ENCODE measurements around the gene MIEF1. TPM values are rescaled to one million over a fixed set of nuclear protein-coding genes. Genes with fewer than 3 reads are reported as not detected.

The MIEF1 gene
- total and polyA plus RNA-seq, 2 of the 8 experiments (the other 6 are each of a cell fraction or from before 2014, with no cell fraction given), result 16.8 to 32.7 TPM

DNA sequence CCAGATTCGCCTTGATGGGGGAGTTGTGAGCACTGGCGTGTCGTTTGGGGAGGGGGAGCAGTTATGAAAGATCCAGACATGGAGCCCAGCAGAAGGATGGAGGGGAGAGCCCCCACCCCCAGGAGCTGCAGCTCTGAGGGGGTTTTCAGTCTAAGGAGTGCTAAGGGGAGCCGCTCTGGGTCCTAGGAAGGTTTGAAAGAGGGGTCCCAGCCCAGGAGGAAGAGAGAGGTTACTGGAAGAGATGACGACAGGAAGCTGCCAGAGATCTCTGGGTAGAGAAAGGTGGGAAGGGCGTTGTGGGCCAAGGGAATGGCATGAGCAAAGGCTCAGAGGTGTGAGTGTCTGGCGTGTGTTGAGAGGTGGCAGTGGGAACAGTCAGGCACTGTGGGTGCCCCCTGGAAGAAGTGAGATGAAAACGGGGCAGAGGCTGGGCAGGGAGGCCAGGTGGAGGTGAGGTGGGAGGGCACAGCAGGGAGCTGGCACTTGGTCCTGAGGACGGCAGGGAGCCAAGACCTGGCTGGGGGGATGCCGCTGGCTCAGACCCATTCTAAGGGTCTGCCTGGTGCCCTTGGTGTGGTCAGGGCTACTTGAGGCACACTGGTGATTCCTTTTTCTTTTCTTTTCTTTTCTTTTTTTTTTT, 43.5 kb upstream of the MIEF1 start:
- Histone ChIP-seq H3K79me1 (ENCODE audit: low read depth, low read length) (no peaks in the 10 kb centered on the region; the same call in 1 of the 2 replicates), H2AFZ (ENCODE audit: low read length) (no peak overlapping the region), H3K9me3 (ENCODE audit: insufficient read depth in 2 of 2, low read depth in 1 of 2, low read length in 1 of 2) (no peaks in the 10 kb centered on the region), H2AK5ac (ENCODE audit: low read depth, low read length) (peak overlapping the region; percentile 90; the same call in 1 of the 2 replicates), H2BK5ac (ENCODE audit: low read depth, low read length) (no peak overlapping the region), H3K4me1 (replicated peaks in 1 of 4; ENCODE audit: control insufficient read depth in 3 of 4, insufficient read depth in 4 of 4, low read length in 3 of 4) (peaks cover 0 to 23% (median 17%) of the 10 kb centered on the region in 4 experiments; a peak in 6 of 7 replicates), H4K20me1 (replicated peaks in 1 of 2; ENCODE audit: control insufficient read depth in 1 of 2, insufficient read depth in 2 of 2, low read length in 2 of 2) (peaks cover 0 to 6% of the 10 kb centered on the region in 2 experiments), H4K8ac (ENCODE audit: extremely low read depth, insufficient read depth, low read length) (no peak overlapping the region; the same call in 1 of the 2 replicates), H2BK15ac (ENCODE audit: low read length) (peak overlapping the region; percentile 92; the same call in 1 of the 2 replicates), H3K56ac (replicated peaks; ENCODE audit: insufficient read length, low read depth, low read length) (no peak overlapping the region), H3K23ac (ENCODE audit: insufficient read length) (no peak overlapping the region), H3K18ac (ENCODE audit: extremely low read depth, low read length) (peak overlapping the region; percentile 71), H3K27me3 (replicated peaks in 1 of 4; ENCODE audit: control insufficient read depth in 3 of 4, extremely low read depth in 1 of 4, insufficient read depth in 3 of 4, low read length in 3 of 4) (peaks cover 5 to 24% (median 18%) of the 10 kb centered on the region in 4 experiments; a peak in 6 of 7 replicates), H4K5ac (ENCODE audit: insufficient read length, low read depth, low read length) (no peak overlapping the region), H3K4ac (replicated peaks; ENCODE audit: insufficient read length, low read depth, low read length) (peak overlapping the region; percentile 53), H3K9ac (replicated peaks in 1 of 4; ENCODE audit: extremely low read depth in 1 of 4, low read depth in 3 of 4, low read length in 3 of 4) (no peak overlapping the region), H3K79me2 (ENCODE audit: control insufficient read depth in 1 of 2, insufficient read depth in 2 of 2, low read length in 2 of 2) (no peaks in the 10 kb centered on the region), H3K14ac (ENCODE audit: insufficient read length) (no peak overlapping the region), H3K4me2 (ENCODE audit: insufficient read depth in 1 of 2, low read depth in 2 of 2, low read length in 2 of 2) (peak overlapping the region; percentile 65 to 80), H2BK20ac (ENCODE audit: low read length) (no peak overlapping the region), H3K36me3 (ENCODE audit: control insufficient read depth in 2 of 4, insufficient read depth in 4 of 4, low read length in 3 of 4) (no peaks in the 10 kb centered on the region), H3K4me3 (ENCODE audit: extremely low read depth in 1 of 4, insufficient read depth in 2 of 4, low read depth in 3 of 4, low read length in 4 of 4) (peak overlapping the region; percentile 46 to 89 (median 50)), H3K23me2 (ENCODE audit: low read depth, low read length) (peaks cover 8% of the 10 kb centered on the region; the same call in 1 of the 2 replicates), H4K91ac (replicated peaks; ENCODE audit: insufficient read length, low read length) (peak overlapping the region; percentile 42), H2BK12ac (ENCODE audit: low read depth, low read length) (peak overlapping the region; percentile 87; the same call in 1 of the 2 replicates), H3K27ac (ENCODE audit: low read depth, low read length) (no peak overlapping the region), H2BK120ac (replicated peaks; ENCODE audit: low read depth, low read length) (peak overlapping the region; percentile 43)
- FAIRE-seq, result no peak
- TF ChIP-seq EZH2 (IDR thresholded peaks at IDR 0.05; ENCODE audit: low read depth, low read length, severe bottlenecking), result peak; percentile 21
- no peak for TF ChIP-seq PHF8 (conservative IDR thresholded peaks at IDR 0.05; ENCODE audit: low read depth, low read length)
- TF ChIP-seq FOSL1 (IDR thresholded peaks at IDR 0.05; ENCODE audit: insufficient read depth, low read depth, low read length), result no peak
- TF ChIP-seq HDAC6 (IDR thresholded peaks at IDR 0.05; ENCODE audit: low read depth, low read length), result no peak
- no peak for TF ChIP-seq TCF12 (IDR thresholded peaks at IDR 0.05; ENCODE audit: low read depth, low read length)
- 0 out of 2 replicates have a peak, but pooled peaks have one; percentile 35 for TF ChIP-seq KDM1A (IDR thresholded peaks at IDR 0.05; ENCODE audit: borderline replicate concordance, low read length)
- WGBS, 2 experiments (ENCODE audit: extremely low coverage in 1 of 2, insufficient coverage in 1 of 2, insufficient read length in 1 of 2, insufficient replicate concordance in 2 of 2, low coverage in 1 of 2, low lambda C conversion rate in 2 of 2, missing lambda C conversion rate in 1 of 2), result 40% methylated on average over 10 of the region's 10 CpGs; no CpG with 5 or more reads in 1 of the 2 experiments
- DNase-seq (ENCODE audit: low read depth in 1 of 2, low spot score in 2 of 2), result no peak
- ChIA-PET POLR2A (ENCODE audit: partially characterized antibody) (interaction anchor here (0.8 to 2.1 kb wide), 11 partner anchors 12 to 589 kb away, joined by 3 to 9 read pairs (median 3); partner anchors contain the start of gene ATF4), CTCF (ENCODE audit: partially characterized antibody) (interaction anchor here (0.6 to 2.1 kb wide), 11 partner anchors 13 to 1280 kb away, joined by 3 to 10 read pairs (median 4); no protein-coding TSS in a partner anchor)
